Measurements from ENCODE around the gene DNAH10. TPM values are rescaled to one million over a fixed set of nuclear protein-coding genes. Genes with fewer than 3 reads are reported as not detected.

The DNAH10 gene
- total RNA-seq, 2 experiments from 2014 or later, result 0.38 to 0.43 TPM

- no peak overlapping the region for H3K4me3 Mint-ChIP-seq
- POLR2A ChIA-PET, result interaction anchor here (1.3 to 1.7 kb wide), 2 partner anchors 11 to 79 kb away, joined by 4 to 5 read pairs; partner anchors contain the start of gene TCTN2
Observed at GRCh38 chr12:123750159-123750656, 11.9 kb upstream of the DNAH10 start.

GRCh38 chr12:123752046-123752445 lies 10.1 kb upstream of the DNAH10 start:
- DNase-seq, result no peak
- no peak for ATAC-seq
- H3K4me1 Mint-ChIP-seq (ENCODE audit: low read depth), result peaks cover 3% of the 10 kb centered on the region
- H3K9me3 Mint-ChIP-seq, result no peaks in the 10 kb centered on the region
- intact Hi-C loops (cut with micrococcal nuclease), result no loop called here
- no peak for TF ChIP-seq CTCF (IDR thresholded peaks at IDR 0.05)
- ChIA-PET CTCF (interaction anchor here (2.4 kb wide), 1 partner anchor 10 kb away, joined by 7 read pairs; the partner anchor contains the start of gene DNAH10), POLR2A (no interaction called here)
- H3K36me3 Mint-ChIP-seq (ENCODE audit: low read depth), result peaks cover 35% of the 10 kb centered on the region
- H3K27me3 Mint-ChIP-seq, result no peaks in the 10 kb centered on the region
- H3K27ac Mint-ChIP-seq, result no peak overlapping the region
- H3K4me3 Mint-ChIP-seq, result no peak overlapping the region

More at GRCh38 chr12:123750159-123750656, 11.9 kb upstream of the DNAH10 start:
- DNase-seq (no peak), ATAC-seq (no peak)
- Mint-ChIP-seq H3K4me1 (ENCODE audit: low read depth) (peaks cover 7% of the 10 kb centered on the region), H3K27me3 (no peaks in the 10 kb centered on the region), H3K9me3 (no peaks in the 10 kb centered on the region), H3K36me3 (ENCODE audit: low read depth) (peaks cover 36% of the 10 kb centered on the region), H3K27ac (peak overlapping the region; percentile 49)
- CTCF ChIA-PET, result interaction anchor here (1.1 kb wide), 1 partner anchor 9 kb away, joined by 3 read pairs; no protein-coding TSS in a partner anchor
- intact Hi-C loops (cut with micrococcal nuclease), result no loop called here
- TF ChIP-seq CTCF (IDR thresholded peaks at IDR 0.05), result no peak

GRCh38 chr12:123754041-123754772 lies 7.9 kb upstream of the DNAH10 start:
- Mint-ChIP-seq H3K9me3 (no peaks in the 10 kb centered on the region), H3K27me3 (no peaks in the 10 kb centered on the region), H3K27ac (no peak overlapping the region), H3K4me3 (no peak overlapping the region), H3K4me1 (ENCODE audit: low read depth) (no peaks in the 10 kb centered on the region), H3K36me3 (ENCODE audit: low read depth) (peaks cover 28% of the 10 kb centered on the region)
- ChIA-PET CTCF (no interaction called here), POLR2A (interaction anchor here (1.3 kb wide), 1 partner anchor 8 kb away, joined by 5 read pairs; the partner anchor contains the start of gene DNAH10)
- DNase-seq (no peak), ATAC-seq (no peak)
- intact Hi-C loops (cut with micrococcal nuclease), result no loop called here
- no peak for TF ChIP-seq CTCF (IDR thresholded peaks at IDR 0.05)

DNA sequence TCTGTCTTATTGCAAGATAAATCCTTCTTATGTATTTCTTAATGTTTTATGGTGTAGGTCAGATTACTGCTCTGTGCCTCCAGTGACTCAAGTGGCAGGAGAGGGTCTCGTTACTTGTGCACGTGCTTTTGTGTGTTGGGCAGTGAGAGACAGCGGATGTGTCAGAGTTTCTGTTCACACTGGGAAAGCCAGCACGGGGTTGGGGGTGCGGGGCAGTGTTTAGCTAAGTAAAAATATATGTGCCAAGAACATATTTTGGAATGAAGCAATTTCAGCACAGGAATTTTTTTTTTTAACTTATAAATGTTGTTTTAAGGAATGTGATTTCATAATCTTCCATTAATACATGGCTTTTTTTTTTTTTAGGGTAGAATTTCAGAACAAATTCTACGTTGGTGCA lies 4.5 kb upstream of the DNAH10 start:
- CTCF ChIA-PET, result interaction anchor here (0.6 kb wide), 1 partner anchor 227 kb away, joined by 3 read pairs; no protein-coding TSS in a partner anchor

More for the DNA sequence above, 4.5 kb upstream of the DNAH10 start:
- no peak for TF ChIP-seq CTCF (IDR thresholded peaks at IDR 0.05)
- DNase-seq (no peak), ATAC-seq (no peak)
- peaks cover 6% of the 10 kb centered on the region for H3K4me1 Mint-ChIP-seq (ENCODE audit: low read depth)
- no peaks in the 10 kb centered on the region for H3K27me3 Mint-ChIP-seq
- H3K27ac Mint-ChIP-seq, result no peak overlapping the region
- H3K4me3 Mint-ChIP-seq, result no peak overlapping the region
- no peaks in the 10 kb centered on the region for H3K9me3 Mint-ChIP-seq
- peaks cover 26% of the 10 kb centered on the region for H3K36me3 Mint-ChIP-seq (ENCODE audit: low read depth)
- intact Hi-C loops (cut with micrococcal nuclease), result no loop called here
- POLR2A ChIA-PET, result no interaction called here

Data from activated CD8-positive, alpha-beta T cell treated with anti-CD3 and anti-CD28 coated beads for 36 hours (primary cell).